IPS-15b (cell line): Measurements from ENCODE around the gene PTPRN2.
"Not testable (repeated sequence)": the region's sequence is repeated elsewhere in the genome, so short reads cannot be mapped to it uniquely, and the experiment has no call there.

Source experiments
- H3K27me3 ChIP-seq: one replicate; pipeline ENCODE4 v1.6.1; 2013; ENCODE audit warnings: low read length; ENCODE audit not compliant: control insufficient read depth, insufficient read depth
- H3K36me3 ChIP-seq: one replicate; pipeline ENCODE4 v1.6.1; 2013; ENCODE audit warnings: low read length; ENCODE audit not compliant: control insufficient read depth, insufficient read depth
- H3K4me1 ChIP-seq: one replicate; pipeline ENCODE4 v1.6.1; 2013; ENCODE audit warnings: mild to moderate bottlenecking, low read length; ENCODE audit not compliant: control insufficient read depth, insufficient read depth
- H3K4me3 ChIP-seq: one replicate; pipeline ENCODE4 v1.5.1; 2013; ENCODE audit warnings: low read depth, low read length
- H3K9ac ChIP-seq: one replicate; pipeline ENCODE4 v1.6.1; 2013; ENCODE audit warnings: low read depth, mild to moderate bottlenecking, low read length
- H3K9me3 ChIP-seq: one replicate; pipeline ENCODE4 v1.6.1; 2013; ENCODE audit warnings: mild to moderate bottlenecking, low read length; ENCODE audit not compliant: control insufficient read depth, insufficient read depth

Gene PTPRN2

DNA sequence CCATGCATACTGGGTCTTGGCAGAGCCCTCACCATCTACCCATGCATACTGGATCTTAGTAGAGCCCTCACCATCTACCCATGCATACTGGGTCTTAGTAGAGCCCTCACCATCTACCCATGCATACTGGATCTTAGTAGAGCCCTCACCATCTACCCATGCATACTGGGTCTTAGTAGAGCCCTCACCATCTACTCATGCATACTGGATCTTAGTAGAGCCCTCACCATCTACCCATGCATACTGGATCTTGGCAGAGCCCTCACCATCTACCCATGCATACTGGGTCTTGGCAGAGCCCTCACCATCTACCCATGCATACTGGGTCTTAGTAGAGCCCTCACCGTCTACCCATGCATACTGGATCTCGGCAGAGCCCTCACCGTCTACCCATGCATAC lies 890.3 kb downstream of the PTPRN2 start:
- H3K4me1 ChIP-seq, result not testable (repeated sequence)
- H3K27me3 ChIP-seq, result peaks cover 24% of the 10 kb centered on the region

DNA sequence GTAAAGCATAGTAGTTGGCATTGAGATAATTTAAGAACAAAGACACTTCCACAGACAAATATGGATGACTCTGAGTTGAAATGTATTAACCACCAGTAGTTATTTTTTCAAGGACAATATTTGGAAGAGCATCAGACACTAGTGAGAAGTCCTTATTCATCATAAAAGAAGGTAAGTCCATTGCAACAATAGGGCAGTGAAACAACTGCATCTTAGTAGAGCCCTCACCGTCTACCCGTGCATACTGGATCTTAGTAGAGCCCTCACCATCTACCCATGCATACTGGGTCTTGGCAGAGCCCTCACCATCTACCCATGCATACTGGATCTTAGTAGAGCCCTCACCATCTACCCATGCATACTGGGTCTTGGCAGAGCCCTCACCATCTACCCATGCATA lies 892.0 kb downstream of the PTPRN2 start:
- H3K4me1 ChIP-seq, H3K36me3 ChIP-seq, H3K4me3 ChIP-seq, H3K9ac ChIP-seq, H3K9me3 ChIP-seq: not testable (repeated sequence)
- peaks cover 34% of the 10 kb centered on the region for H3K27me3 ChIP-seq

More for the DNA sequence above, 890.3 kb downstream of the PTPRN2 start:
- H3K9ac ChIP-seq, H3K4me3 ChIP-seq, H3K9me3 ChIP-seq, H3K36me3 ChIP-seq: not testable (repeated sequence)

- H3K9me3 ChIP-seq, result no peaks in the 10 kb centered on the region
- H3K4me1 ChIP-seq, result no peaks in the 10 kb centered on the region
- no peaks in the 10 kb centered on the region for H3K36me3 ChIP-seq
- no peak overlapping the region for H3K9ac ChIP-seq
- H3K27me3 ChIP-seq, result peaks cover 44% of the 10 kb centered on the region
- no peak overlapping the region for H3K4me3 ChIP-seq
These were observed 893.3 kb downstream of the PTPRN2 start for GRCh38 chr7:157694376-157694665.

- Histone ChIP-seq H3K27me3 (peaks cover 50% of the 10 kb centered on the region), H3K4me3 (peak overlapping the region; percentile 46), H3K9me3 (no peaks in the 10 kb centered on the region), H3K4me1 (no peaks in the 10 kb centered on the region), H3K9ac (no peak overlapping the region), H3K36me3 (no peaks in the 10 kb centered on the region)
These were observed 893.9 kb downstream of the PTPRN2 start for GRCh38 chr7:157693521-157694375.

DNA sequence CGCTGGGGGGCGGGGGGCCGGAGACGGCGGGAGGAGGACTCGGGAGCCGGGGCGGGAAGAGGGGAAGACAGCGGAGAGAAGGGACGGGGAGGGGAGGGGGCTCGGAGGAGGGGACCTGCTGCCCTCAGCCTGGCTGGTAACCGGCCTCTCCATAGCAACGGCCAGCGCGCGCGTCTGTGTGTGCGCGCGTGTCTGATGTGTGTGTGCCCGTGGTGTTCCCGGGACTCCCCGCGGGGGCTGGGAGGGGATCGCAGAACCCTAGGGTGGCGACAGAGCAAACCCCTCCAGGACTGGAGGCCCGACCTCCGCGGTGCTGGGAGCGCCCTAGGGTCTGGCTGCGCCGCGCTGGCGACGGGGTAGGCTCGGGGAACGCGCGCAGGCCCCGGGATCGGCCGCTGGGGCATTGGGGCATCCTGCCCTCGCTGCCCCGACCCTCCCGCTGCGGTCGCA lies 894.5 kb downstream of the PTPRN2 start:
- Histone ChIP-seq H3K4me1 (peaks cover 1% of the 10 kb centered on the region), H3K9ac (no peak overlapping the region), H3K4me3 (peak overlapping the region; percentile 46), H3K9me3 (no peaks in the 10 kb centered on the region), H3K27me3 (peaks cover 56% of the 10 kb centered on the region), H3K36me3 (no peaks in the 10 kb centered on the region)

DNA sequence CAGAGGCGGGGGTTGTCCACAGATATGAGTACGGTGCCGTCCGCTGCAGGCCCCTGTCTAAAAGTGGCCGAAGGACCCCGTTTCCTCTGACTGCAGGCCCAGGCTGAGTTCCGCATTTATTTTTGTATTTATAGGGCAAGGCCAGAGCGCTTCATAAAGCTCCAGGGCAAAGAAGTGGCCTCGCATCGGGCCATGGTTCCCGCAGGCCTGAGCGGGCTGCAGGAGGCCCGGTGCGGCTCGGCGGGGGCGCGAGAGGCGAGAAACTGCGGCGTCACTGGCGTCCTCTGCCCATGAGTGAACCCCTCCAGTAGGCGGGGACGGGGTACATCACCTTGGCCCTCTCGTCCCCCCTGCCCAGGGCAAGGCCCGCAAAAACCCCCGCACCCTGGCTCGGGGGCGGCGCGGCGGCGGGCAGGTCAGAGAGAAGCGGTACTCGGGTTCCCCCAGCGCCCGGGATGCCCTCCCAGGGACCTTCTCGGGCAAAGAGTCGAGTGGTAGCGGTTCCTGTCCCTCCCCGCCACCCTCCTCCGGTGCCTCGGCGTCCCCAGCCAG lies 895.1 kb downstream of the PTPRN2 start:
- Histone ChIP-seq H3K4me1 (peaks cover 2% of the 10 kb centered on the region), H3K27me3 (peaks cover 61% of the 10 kb centered on the region), H3K36me3 (no peaks in the 10 kb centered on the region), H3K9ac (no peak overlapping the region), H3K9me3 (no peaks in the 10 kb centered on the region), H3K4me3 (peak overlapping the region; percentile 43)

- H3K27me3 ChIP-seq, result peaks cover 68% of the 10 kb centered on the region
- peak overlapping the region; percentile 52 for H3K4me3 ChIP-seq
- peaks cover 2% of the 10 kb centered on the region for H3K4me1 ChIP-seq
- H3K9me3 ChIP-seq, result no peaks in the 10 kb centered on the region
- no peak overlapping the region for H3K9ac ChIP-seq
- no peaks in the 10 kb centered on the region for H3K36me3 ChIP-seq
These were observed 895.8 kb downstream of the PTPRN2 start for GRCh38 chr7:157691586-157692459.

GRCh38 chr7:157690833-157691585 lies 896.6 kb downstream of the PTPRN2 start:
- Histone ChIP-seq H3K4me1 (peaks cover 2% of the 10 kb centered on the region), H3K9ac (no peak overlapping the region), H3K9me3 (no peaks in the 10 kb centered on the region), H3K4me3 (peak overlapping the region; percentile 52), H3K27me3 (peaks cover 77% of the 10 kb centered on the region), H3K36me3 (no peaks in the 10 kb centered on the region)

GRCh38 chr7:157690058-157690832 lies 897.4 kb downstream of the PTPRN2 start:
- H3K27me3 ChIP-seq, result peaks cover 80% of the 10 kb centered on the region

GRCh38 chr7:157689269-157690057 lies 898.2 kb downstream of the PTPRN2 start:
- Histone ChIP-seq H3K9ac (no peak overlapping the region), H3K36me3 (no peaks in the 10 kb centered on the region), H3K4me3 (peak overlapping the region; percentile 49), H3K4me1 (peaks cover 2% of the 10 kb centered on the region), H3K9me3 (no peaks in the 10 kb centered on the region), H3K27me3 (peaks cover 75% of the 10 kb centered on the region)

More at GRCh38 chr7:157690058-157690832, 897.4 kb downstream of the PTPRN2 start:
- H3K9ac ChIP-seq, result no peak overlapping the region
- peaks cover 2% of the 10 kb centered on the region for H3K4me1 ChIP-seq
- no peaks in the 10 kb centered on the region for H3K9me3 ChIP-seq
- H3K36me3 ChIP-seq, result no peaks in the 10 kb centered on the region
- peak overlapping the region; percentile 49 for H3K4me3 ChIP-seq
